ENCODE data around the gene C4BPA. TPM values are rescaled to one million over a fixed set of nuclear protein-coding genes. Genes with fewer than 3 reads are reported as not detected.

C4BPA gene
- total RNA-seq, result not detected in 2 replicates

DNA sequence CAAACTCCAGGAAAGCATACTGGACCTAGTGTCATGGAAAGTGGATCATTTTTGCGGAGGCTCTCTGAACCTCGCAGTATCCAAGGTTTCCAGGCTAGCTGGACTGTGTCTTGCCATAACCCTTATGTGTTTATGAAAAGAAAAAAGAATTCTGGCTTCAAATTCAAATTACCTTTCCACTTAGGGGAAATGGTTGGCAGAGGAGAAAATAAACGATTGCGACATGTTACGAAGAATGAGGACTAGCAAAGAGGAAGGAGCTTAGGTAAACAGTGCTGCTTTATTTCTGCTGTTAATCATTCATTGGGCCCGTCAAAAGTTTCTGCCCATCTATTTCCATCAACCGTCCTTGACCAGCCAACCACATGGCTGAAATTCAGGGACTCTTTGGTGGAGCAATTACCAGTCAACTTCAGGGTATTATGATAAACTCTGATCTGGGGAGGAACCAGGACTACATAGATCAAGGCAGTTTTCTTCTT lies at the start of gene C4BPA:
Gene C4BPA (plus strand): TSS at position 342 of the 482 bp plus-strand sequence. CDS start 8,793 bp downstream, outside the sequence.

DNA sequence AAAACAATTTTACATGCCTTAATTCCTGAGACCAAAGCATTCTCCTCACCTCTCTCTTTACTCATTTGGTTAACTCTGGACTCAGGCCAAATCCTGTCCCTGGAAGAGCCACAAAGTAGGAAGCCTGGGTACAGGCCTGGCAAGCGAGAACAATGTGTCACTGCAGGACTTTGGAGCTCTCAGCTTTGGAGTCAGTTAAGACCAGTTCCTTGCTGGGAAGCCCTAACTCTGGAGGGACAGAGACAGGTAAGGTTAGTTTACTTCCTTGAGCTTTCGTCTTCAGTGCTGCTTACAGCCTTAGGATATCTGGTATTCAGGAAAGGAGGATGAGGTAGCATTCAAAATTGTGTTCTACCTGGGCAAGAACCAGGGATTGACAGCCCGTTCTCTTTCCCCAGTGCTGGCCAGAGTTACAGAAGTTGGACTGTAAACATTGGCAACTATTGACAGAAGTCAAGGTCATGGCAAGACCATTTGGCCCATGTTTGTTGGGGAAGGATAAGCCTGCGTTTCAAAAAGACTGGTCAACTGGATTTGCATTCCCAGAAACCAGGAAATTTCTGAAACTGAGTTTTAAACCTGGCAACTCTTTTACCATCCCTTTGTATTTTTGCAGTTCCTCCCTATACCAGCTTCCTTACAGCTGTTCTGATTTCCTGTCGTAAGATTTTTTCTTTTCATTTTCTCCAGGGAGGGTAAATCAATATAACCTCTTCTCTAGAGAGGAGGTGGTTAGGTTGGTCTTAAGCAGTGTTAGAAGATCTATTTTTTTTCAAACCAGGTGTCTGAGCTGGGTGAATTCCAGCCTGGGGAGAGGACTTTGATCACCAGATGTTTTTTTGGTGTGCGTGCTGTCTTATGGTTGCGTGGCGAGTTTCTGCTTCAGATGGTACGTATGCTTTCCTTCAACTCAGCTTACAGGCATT lies 15.1 kb upstream of the C4BPA start, which contains the start of gene C4BPB:
Gene C4BPB (plus strand): TSS at position 160 of the 926 bp plus-strand sequence. CDS start 672 bp downstream, at position 832.

Other genes with a start within 250 kb of the C4BPA start
- not detected in 2 replicates for gene IL20, start 238.6 kb upstream of the C4BPA start, total RNA-seq
- under 0.01 TPM in 1 of 2 replicates, not detected in the other for gene IL24, start 206.8 kb upstream of the C4BPA start, total RNA-seq
- 0.29 TPM in 1 of 2 replicates, not detected in the other for gene FCMR, start 182.3 kb upstream of the C4BPA start, total RNA-seq
- not detected in 2 replicates for gene PIGR, start 157.8 kb upstream of the C4BPA start, total RNA-seq
- not detected in 2 replicates for gene FCAMR, start 133.8 kb upstream of the C4BPA start, total RNA-seq
- not detected in 2 replicates for gene C1orf116, start 71.5 kb upstream of the C4BPA start, total RNA-seq
- gene YOD1, start 53.0 kb upstream of the C4BPA start, total RNA-seq, result 5.1 and 6.0 TPM in 2 replicates
- 5.3 and 5.5 TPM in 2 replicates for gene PFKFB2, start 51.0 kb upstream of the C4BPA start, total RNA-seq
- gene C4BPB, start 15.4 kb upstream of the C4BPA start, total RNA-seq, result not detected in 2 replicates
- 33.7 TPM in 2 replicates for gene CD55, start 217.4 kb downstream of the C4BPA start, total RNA-seq

Measured in smooth muscle cell of trachea (primary cell).